ENCODE results near the gene RGSL1. TPM values are rescaled to one million over a fixed set of nuclear protein-coding genes. Genes with fewer than 3 reads are reported as not detected.

Gene RGSL1
- total and polyA plus RNA-seq, 9 of the 15 experiments (the other 6 are each of a cell fraction or from before 2014, with no cell fraction given): 0.03 TPM; not detected in 8

DNA sequence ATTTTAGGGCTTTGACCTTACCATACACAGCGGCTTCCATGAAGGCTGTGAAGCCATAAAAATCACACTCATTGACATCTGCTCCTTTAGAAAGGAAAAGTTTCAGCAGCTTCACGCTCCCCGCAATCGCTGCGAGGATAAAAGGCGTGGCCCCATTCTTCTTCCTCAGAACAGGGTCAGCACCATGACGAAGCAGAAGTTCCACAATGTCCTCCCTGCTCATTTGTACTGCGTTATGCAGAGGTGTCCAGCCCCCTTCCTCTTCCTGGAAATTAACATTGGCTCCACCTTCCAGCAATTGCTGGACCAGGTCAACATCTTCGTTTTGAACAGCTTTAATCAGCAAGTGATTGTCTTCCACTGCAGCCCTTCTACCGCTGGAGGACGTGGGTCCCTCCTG lies 136.4 kb downstream of the RGSL1 start (continued):
- peak; percentile 41 to 73; a peak in 3 of 4 replicates for TF ChIP-seq ETV6 (IDR thresholded peaks at IDR 0.05; ENCODE audit: borderline replicate concordance in 1 of 2, low read depth in 2 of 2, low read length in 1 of 2)
- TF ChIP-seq ETV6 (CRISPR knock-in tag; IDR thresholded peaks at IDR 0.05; ENCODE audit: borderline replicate concordance): no peak
- no peak for TF ChIP-seq LCOR (CRISPR knock-in tag; IDR thresholded peaks at IDR 0.05)
- TF ChIP-seq POU5F1 (IDR thresholded peaks at IDR 0.05; ENCODE audit: borderline replicate concordance, low read depth, low read length, partially characterized antibody): no peak
- no peak for TF ChIP-seq MED1 (CRISPR knock-in tag; IDR thresholded peaks at IDR 0.05; ENCODE audit: borderline replicate concordance)
- TF ChIP-seq ADNP (tag; IDR thresholded peaks at IDR 0.05): no peak
- TF ChIP-seq MAFG (tag; conservative IDR thresholded peaks at IDR 0.05): peak; percentile 94
- TF ChIP-seq C11orf30 (IDR thresholded peaks at IDR 0.05; ENCODE audit: low read depth): peak; percentile 92
- TF ChIP-seq, protein P1, sequence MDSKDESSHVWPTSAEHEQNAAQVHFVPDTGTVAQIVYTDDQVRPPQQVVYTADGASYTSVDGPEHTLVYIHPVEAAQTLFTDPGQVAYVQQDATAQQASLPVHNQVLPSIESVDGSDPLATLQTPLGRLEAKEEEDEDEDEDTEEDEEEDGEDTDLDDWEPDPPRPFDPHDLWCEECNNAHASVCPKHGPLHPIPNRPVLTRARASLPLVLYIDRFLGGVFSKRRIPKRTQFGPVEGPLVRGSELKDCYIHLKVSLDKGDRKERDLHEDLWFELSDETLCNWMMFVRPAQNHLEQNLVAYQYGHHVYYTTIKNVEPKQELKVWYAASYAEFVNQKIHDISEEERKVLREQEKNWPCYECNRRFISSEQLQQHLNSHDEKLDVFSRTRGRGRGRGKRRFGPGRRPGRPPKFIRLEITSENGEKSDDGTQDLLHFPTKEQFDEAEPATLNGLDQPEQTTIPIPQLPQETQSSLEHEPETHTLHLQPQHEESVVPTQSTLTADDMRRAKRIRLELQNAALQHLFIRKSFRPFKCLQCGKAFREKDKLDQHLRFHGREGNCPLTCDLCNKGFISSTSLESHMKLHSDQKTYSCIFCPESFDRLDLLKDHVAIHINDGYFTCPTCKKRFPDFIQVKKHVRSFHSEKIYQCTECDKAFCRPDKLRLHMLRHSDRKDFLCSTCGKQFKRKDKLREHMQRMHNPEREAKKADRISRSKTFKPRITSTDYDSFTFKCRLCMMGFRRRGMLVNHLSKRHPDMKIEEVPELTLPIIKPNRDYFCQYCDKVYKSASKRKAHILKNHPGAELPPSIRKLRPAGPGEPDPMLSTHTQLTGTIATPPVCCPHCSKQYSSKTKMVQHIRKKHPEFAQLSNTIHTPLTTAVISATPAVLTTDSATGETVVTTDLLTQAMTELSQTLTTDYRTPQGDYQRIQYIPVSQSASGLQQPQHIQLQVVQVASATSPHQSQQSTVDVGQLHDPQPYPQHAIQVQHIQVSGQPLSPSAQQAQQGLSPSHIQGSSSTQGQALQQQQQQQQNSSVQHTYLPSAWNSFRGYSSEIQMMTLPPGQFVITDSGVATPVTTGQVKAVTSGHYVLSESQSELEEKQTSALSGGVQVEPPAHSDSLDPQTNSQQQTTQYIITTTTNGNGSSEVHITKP (IDR thresholded peaks at IDR 0.05; ENCODE audit: partially characterized antibody): no peak
- TF ChIP-seq, protein P2, sequence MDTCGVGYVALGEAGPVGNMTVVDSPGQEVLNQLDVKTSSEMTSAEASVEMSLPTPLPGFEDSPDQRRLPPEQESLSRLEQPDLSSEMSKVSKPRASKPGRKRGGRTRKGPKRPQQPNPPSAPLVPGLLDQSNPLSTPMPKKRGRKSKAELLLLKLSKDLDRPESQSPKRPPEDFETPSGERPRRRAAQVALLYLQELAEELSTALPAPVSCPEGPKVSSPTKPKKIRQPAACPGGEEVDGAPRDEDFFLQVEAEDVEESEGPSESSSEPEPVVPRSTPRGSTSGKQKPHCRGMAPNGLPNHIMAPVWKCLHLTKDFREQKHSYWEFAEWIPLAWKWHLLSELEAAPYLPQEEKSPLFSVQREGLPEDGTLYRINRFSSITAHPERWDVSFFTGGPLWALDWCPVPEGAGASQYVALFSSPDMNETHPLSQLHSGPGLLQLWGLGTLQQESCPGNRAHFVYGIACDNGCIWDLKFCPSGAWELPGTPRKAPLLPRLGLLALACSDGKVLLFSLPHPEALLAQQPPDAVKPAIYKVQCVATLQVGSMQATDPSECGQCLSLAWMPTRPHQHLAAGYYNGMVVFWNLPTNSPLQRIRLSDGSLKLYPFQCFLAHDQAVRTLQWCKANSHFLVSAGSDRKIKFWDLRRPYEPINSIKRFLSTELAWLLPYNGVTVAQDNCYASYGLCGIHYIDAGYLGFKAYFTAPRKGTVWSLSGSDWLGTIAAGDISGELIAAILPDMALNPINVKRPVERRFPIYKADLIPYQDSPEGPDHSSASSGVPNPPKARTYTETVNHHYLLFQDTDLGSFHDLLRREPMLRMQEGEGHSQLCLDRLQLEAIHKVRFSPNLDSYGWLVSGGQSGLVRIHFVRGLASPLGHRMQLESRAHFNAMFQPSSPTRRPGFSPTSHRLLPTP (IDR thresholded peaks at IDR 0.05; ENCODE audit: borderline replicate concordance, extremely low read depth, insufficient read length): no peak
- TF ChIP-seq NONO (IDR thresholded peaks at IDR 0.05; ENCODE audit: low read depth in 2 of 2, low read length in 1 of 2): no peak
- 0 out of 4 replicates have a peak, but pooled peaks of 1 of the 2 experiments have one; percentile 10 for TF ChIP-seq HDAC1 (IDR thresholded peaks at IDR 0.05)
- no peak for TF ChIP-seq YBX1 (IDR thresholded peaks at IDR 0.05)
- peak; percentile 83; the same call in 1 of the 2 replicates for TF ChIP-seq SPI1 (IDR thresholded peaks at IDR 0.05; ENCODE audit: borderline replicate concordance, low read depth, low read length)
- 0 out of 2 replicates have a peak, but pooled peaks have one; percentile 46 for TF ChIP-seq NCOA1 (IDR thresholded peaks at IDR 0.05; ENCODE audit: low read depth)
- 0 out of 2 replicates have a peak, but pooled peaks have one; percentile 27 for TF ChIP-seq JUN (IDR thresholded peaks at IDR 0.05; ENCODE audit: borderline replicate concordance, low read depth, low read length)
- TF ChIP-seq JUN (CRISPR knock-in tag; IDR thresholded peaks at IDR 0.05; ENCODE audit: borderline replicate concordance): no peak
- TF ChIP-seq DPF2 (IDR thresholded peaks at IDR 0.05): peak; percentile 73
- TF ChIP-seq NFIX (CRISPR knock-in tag; IDR thresholded peaks at IDR 0.05; ENCODE audit: low read depth): no peak
- TF ChIP-seq ATF7 (IDR thresholded peaks at IDR 0.05): peak; percentile 52; the same call in 1 of the 2 replicates
- peak; percentile 44; the same call in 1 of the 2 replicates for TF ChIP-seq ZBTB7A (IDR thresholded peaks at IDR 0.05; ENCODE audit: borderline replicate concordance, control insufficient read depth, low read depth, low read length)
